PC-9 (cell line): Measurements from ENCODE around the gene EXOC8. TPM values are rescaled to one million over a fixed set of nuclear protein-coding genes. Genes with fewer than 3 reads are reported as not detected.
A peak's percentile ranks its signal among the peaks of the same experiment; 100 is the strongest.

ENCODE experiments used
- BruUV-seq: library from RNA; stranded (reverse); fragments of 400-500 nt; replicated peaks from 2 replicates; lab custom pipeline; 2021; lab: Mats Ljungman, UMichigan
- CTCF ChIA-PET: fragments of 300-600 bp; sonication (Branson Sonifier 250); formaldehyde crosslinking; loops from one replicate; lab custom pipeline; 2022; ENCODE audit warnings: antibody characterized with exemption; lab: Charles Lee
- POLR2A ChIA-PET: fragments of 300-600 bp; sonication (Branson Sonifier 250); formaldehyde crosslinking; loops from one replicate; lab custom pipeline; 2022; ENCODE audit warnings: antibody characterized with exemption; ENCODE audit not compliant: unreplicated experiment; lab: Charles Lee
- DNase-seq, 2 experiments: peaks; one replicate each; pipeline versions ENCODE4 v3.0.0 to v3.0.0-alpha.2; 2015 to 2022; ENCODE audit warnings: mixed read lengths in 1 of 2
- H2AFZ ChIP-seq: fragments of 200-600 bp; sonication (generic); 2 replicates; pipeline ENCODE4 v1.8.1; 2017; ENCODE audit warnings: antibody characterized with exemption
- H3F3A ChIP-seq: fragments of 200-600 bp; sonication (generic); 2 replicates; pipeline ENCODE4 v1.8.1; 2017; ENCODE audit warnings: antibody characterized with exemption, mild to moderate bottlenecking, low read depth; ENCODE audit not compliant: insufficient read depth
- H3K27ac ChIP-seq: fragments of 200-600 bp; sonication (generic); 2 replicates; pipeline ENCODE4 v1.6.1; 2016; ENCODE audit warnings: mixed run types
- H3K27me3 ChIP-seq: fragments of 200-600 bp; sonication (generic); 2 replicates; pipeline ENCODE4 v1.6.1; 2016; ENCODE audit warnings: low read depth, mixed run types; ENCODE audit not compliant: insufficient read depth
- H3K36me3 ChIP-seq: fragments of 200-600 bp; sonication (generic); 2 replicates; pipeline ENCODE4 v1.6.1; 2016; ENCODE audit warnings: low read depth, mixed run types
- H3K4me1 ChIP-seq: fragments of 200-600 bp; sonication (generic); replicated peaks from 2 replicates; pipeline ENCODE4 v1.6.1; 2016; ENCODE audit warnings: mixed run types; ENCODE audit not compliant: insufficient read depth
- H3K4me2 ChIP-seq: fragments of 200-600 bp; sonication (generic); 2 replicates; pipeline ENCODE4 v1.6.1; 2017; ENCODE audit warnings: mixed run types
- H3K4me3 ChIP-seq: fragments of 200-600 bp; sonication (generic); 2 replicates; pipeline ENCODE4 v1.6.1; 2016; ENCODE audit warnings: mixed run types
- H3K79me2 ChIP-seq: fragments of 200-600 bp; sonication (generic); 2 replicates; pipeline ENCODE4 v1.6.1; 2017; ENCODE audit warnings: low read depth, mixed run types
- H3K9me2 ChIP-seq: fragments of 200-600 bp; sonication (generic); 2 replicates; pipeline ENCODE4 v1.8.1; 2017; ENCODE audit warnings: mild to moderate bottlenecking; ENCODE audit not compliant: insufficient read depth
- H3K9me3 ChIP-seq: fragments of 200-600 bp; sonication (generic); 2 replicates; pipeline ENCODE4 v1.8.1; 2016; ENCODE audit warnings: low read depth; ENCODE audit not compliant: insufficient read depth
- H4K20me1 ChIP-seq: fragments of 200-600 bp; sonication (generic); 2 replicates; pipeline ENCODE4 v1.8.1; 2017; ENCODE audit not compliant: insufficient read depth
- EZH2 ChIP-seq: fragments of 200-600 bp; sonication (generic); IDR thresholded peaks from 2 replicates; pipeline ENCODE4 v1.8.0; 2017; ENCODE audit warnings: antibody characterized with exemption, low read depth
- intact Hi-C: fragments of 100-400 bp; cut with micrococcal nuclease; formaldehyde crosslinking; loops from one replicate; pipeline ENCODE4 v1.10.0; 2022; ENCODE audit not compliant: unreplicated experiment
- total RNA-seq: library from RNA; stranded (reverse); gene quantifications from 2 replicates; pipeline ENCODE4 v1.2.3, GENCODE V29; 2021
- TF ChIP-seq, protein P1 (sequence below): fragments of 200-600 bp; sonication (generic); conservative IDR thresholded peaks from 2 replicates; pipeline ENCODE4 v1.6.1; 2017; ENCODE audit warnings: mixed run types, antibody characterized with exemption, mild to moderate bottlenecking, moderate library complexity

Gene EXOC8
- total RNA-seq, 1 experiment from 2014 or later: 12.1 TPM

DNA sequence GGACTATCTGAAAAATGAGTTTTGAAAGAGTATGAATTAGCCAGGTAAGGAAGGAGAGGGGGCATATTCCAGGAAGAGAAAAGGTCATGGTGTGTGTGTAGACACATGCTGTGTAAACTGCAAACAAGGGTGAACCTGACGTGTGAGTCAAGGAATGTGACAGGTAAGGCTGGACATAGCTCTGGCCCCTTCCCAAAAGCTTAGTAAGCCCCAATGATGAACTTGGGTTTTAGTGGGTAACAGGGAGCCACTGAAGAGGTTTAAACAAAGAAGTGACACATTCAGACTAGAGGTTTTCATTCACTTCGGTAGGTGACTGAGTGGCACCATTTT lies 47.7 kb upstream of the EXOC8 start:
- Histone ChIP-seq H3K27me3 (no peaks in the 10 kb centered on the region), H3F3A (no peaks in the 10 kb centered on the region), H3K9me2 (no peaks in the 10 kb centered on the region), H3K36me3 (no peaks in the 10 kb centered on the region), H4K20me1 (no peaks in the 10 kb centered on the region), H3K4me2 (peak overlapping the region; percentile 15; the same call in 1 of the 2 replicates), H3K27ac (peak overlapping the region; percentile 31; the same call in 1 of the 2 replicates), H2AFZ (no peak overlapping the region), H3K79me2 (peaks cover 60% of the 10 kb centered on the region), H3K9me3 (no peaks in the 10 kb centered on the region), H3K4me1 (peaks cover 35% of the 10 kb centered on the region), H3K4me3 (no peak overlapping the region)
- ChIA-PET CTCF (no interaction called here), POLR2A (interaction anchor here (0.6 kb wide), 1 partner anchor 10 kb away, joined by 7 read pairs; no protein-coding TSS in a partner anchor)
- intact Hi-C loops: no loop called here
- TF ChIP-seq, protein P1, sequence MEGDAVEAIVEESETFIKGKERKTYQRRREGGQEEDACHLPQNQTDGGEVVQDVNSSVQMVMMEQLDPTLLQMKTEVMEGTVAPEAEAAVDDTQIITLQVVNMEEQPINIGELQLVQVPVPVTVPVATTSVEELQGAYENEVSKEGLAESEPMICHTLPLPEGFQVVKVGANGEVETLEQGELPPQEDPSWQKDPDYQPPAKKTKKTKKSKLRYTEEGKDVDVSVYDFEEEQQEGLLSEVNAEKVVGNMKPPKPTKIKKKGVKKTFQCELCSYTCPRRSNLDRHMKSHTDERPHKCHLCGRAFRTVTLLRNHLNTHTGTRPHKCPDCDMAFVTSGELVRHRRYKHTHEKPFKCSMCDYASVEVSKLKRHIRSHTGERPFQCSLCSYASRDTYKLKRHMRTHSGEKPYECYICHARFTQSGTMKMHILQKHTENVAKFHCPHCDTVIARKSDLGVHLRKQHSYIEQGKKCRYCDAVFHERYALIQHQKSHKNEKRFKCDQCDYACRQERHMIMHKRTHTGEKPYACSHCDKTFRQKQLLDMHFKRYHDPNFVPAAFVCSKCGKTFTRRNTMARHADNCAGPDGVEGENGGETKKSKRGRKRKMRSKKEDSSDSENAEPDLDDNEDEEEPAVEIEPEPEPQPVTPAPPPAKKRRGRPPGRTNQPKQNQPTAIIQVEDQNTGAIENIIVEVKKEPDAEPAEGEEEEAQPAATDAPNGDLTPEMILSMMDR: no peak
- no peak for TF ChIP-seq EZH2
- peak; percentile 11 to 58 for DNase-seq
- no TSS peak for BruUV-seq

DNA sequence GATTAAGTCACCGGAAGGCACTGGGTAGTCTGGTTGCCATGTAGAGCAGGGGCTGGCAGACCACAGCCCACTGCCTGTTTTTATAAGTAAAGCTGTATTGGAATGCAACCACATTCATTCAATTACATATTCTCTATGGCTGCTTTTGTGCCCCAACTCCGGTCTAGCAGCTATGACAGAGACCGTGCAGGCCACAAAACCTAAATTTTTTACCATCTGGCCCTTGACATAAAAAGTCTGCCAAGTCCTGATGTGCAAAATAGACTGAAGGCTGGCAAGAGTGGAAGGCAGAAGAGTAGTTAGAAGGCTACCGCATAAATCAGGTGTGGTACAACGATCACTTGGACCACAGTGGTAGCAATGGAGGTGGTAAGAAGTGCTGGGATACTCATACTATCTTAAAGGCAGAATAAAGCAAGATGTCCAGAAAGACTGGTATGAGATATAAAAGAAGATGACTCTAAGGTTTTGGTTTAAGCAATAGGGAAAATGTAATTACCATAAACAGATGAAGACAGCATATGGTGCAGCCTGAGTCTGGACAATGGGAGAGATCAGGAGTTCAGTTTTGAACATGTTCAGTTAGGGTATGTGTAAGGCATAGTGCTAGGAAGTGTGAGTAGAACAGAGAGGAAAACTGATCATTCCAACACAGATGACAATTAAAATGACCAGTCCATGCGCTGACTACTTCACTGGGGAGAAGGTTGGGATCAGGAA lies 47.2 kb upstream of the EXOC8 start:
- Histone ChIP-seq H3K79me2 (peaks cover 59% of the 10 kb centered on the region), H3K36me3 (no peaks in the 10 kb centered on the region), H3K4me1 (peaks cover 30% of the 10 kb centered on the region), H4K20me1 (no peaks in the 10 kb centered on the region), H3K27ac (0 out of 2 replicates have a peak overlapping the region, but pooled peaks have one; percentile 31), H2AFZ (no peak overlapping the region), H3F3A (no peaks in the 10 kb centered on the region), H3K4me2 (peak overlapping the region; percentile 15; the same call in 1 of the 2 replicates), H3K9me3 (no peaks in the 10 kb centered on the region), H3K27me3 (no peaks in the 10 kb centered on the region), H3K4me3 (no peak overlapping the region), H3K9me2 (no peaks in the 10 kb centered on the region)
- intact Hi-C loops: no loop called here
- ChIA-PET CTCF (no interaction called here), POLR2A (no interaction called here)
- TF ChIP-seq, protein P1: no peak
- no peak for TF ChIP-seq EZH2
- no TSS peak for BruUV-seq
- DNase-seq: no peak

DNA sequence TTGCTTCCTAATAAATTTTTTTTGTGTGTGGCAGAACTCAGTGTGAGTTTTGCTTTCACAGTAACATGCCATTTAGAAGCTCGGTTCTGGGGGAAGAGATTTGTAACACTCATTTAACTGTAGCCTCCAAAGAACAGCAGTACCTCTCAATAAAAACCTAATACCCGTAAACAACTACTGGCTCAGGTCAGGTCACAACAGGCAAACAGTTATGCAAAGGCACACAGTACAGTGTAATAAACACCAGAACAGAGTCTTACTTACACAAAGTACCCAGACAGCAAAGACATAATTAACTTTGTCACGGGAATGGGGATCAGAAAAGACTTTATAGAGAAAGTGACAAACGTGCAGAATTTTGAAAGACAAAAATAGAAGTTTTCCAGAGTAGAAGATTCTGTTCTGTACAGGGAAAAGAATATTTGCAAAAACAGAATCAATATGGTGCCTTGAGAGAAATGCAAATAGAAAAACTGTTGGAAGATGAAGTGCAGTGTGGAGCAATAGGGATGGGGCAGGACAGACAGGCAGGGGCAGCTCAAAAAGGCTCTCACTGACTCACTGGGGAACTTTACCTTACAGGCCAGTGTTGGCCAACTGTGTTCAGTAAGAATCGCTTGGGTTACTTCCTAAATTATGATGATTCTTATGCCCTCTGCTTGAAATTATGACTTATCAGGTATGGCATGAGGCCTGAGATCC lies 45.7 kb upstream of the EXOC8 start:
- Histone ChIP-seq H3K27ac (no peak overlapping the region), H3K4me2 (no peak overlapping the region), H3K4me1 (peaks cover 28% of the 10 kb centered on the region), H3K79me2 (peaks cover 55% of the 10 kb centered on the region), H3K4me3 (no peak overlapping the region), H3K9me2 (no peaks in the 10 kb centered on the region), H3K9me3 (no peaks in the 10 kb centered on the region), H2AFZ (no peak overlapping the region), H3K27me3 (no peaks in the 10 kb centered on the region), H3K36me3 (no peaks in the 10 kb centered on the region), H3F3A (no peaks in the 10 kb centered on the region), H4K20me1 (no peaks in the 10 kb centered on the region)
- TF ChIP-seq EZH2: no peak
- TF ChIP-seq, protein P1: no peak
- no TSS peak for BruUV-seq
- DNase-seq: no peak
- intact Hi-C loops: no loop called here
- ChIA-PET CTCF (no interaction called here), POLR2A (no interaction called here)
